ENCODE results near the gene NBAS. TPM values are rescaled to one million over a fixed set of nuclear protein-coding genes. Genes with fewer than 3 reads are reported as not detected.
"Not testable (repeated sequence)": the region's sequence is repeated elsewhere in the genome, so short reads cannot be mapped to it uniquely, and the experiment has no call there.

Gene NBAS
- total and polyA plus RNA-seq, 12 donors = 26.4 to 79.1 (median 56.3) TPM

- Histone ChIP-seq H3K4me3 (no peak overlapping the region), H3K27ac (no peak overlapping the region), H3K27me3 (no peaks in the 10 kb centered on the region), H3K4me1 (no peaks in the 10 kb centered on the region), H3K36me3 (peaks cover 0 to 37% (median 6%) of the 10 kb centered on the region in 9 donors), H3K9me3 (no peaks in the 10 kb centered on the region)
- ATAC-seq (no peak), DNase-seq (no peak)
- 98% methylated on average over 3 of the region's 3 CpGs for WGBS, 2 donors
- intact Hi-C loops (cut with DNase I) = no loop called here
- no peak for TF ChIP-seq CTCF (IDR thresholded peaks at IDR 0.05)
Measured at GRCh38 chr2:15408759-15409158, 152.4 kb downstream of the NBAS start.

- 93 to 100% methylated on average over 1 of the region's 1 CpG for WGBS, 2 donors
Measured at GRCh38 chr2:15407666-15408065, 153.5 kb downstream of the NBAS start.

GRCh38 chr2:15404511-15404910 lies 156.6 kb downstream of the NBAS start:
- 97 to 98% methylated on average over 9 of the region's 9 CpGs for WGBS, 2 donors
- DNase-seq; H3K27ac ChIP-seq; H3K4me3 ChIP-seq; ATAC-seq; intact Hi-C loops (cut with DNase I); H3K27me3 ChIP-seq; H3K4me1 ChIP-seq; H3K9me3 ChIP-seq: not testable (repeated sequence)
- peaks cover 0 to 24% (median 0%) of the 10 kb centered on the region in 9 donors for H3K36me3 ChIP-seq

More at GRCh38 chr2:15407666-15408065, 153.5 kb downstream of the NBAS start:
- no peak overlapping the region for H3K4me3 ChIP-seq
- intact Hi-C loops (cut with DNase I) = no loop called here
- no peak overlapping the region for H3K27ac ChIP-seq
- H3K27me3 ChIP-seq = no peaks in the 10 kb centered on the region
- no peak for TF ChIP-seq CTCF (IDR thresholded peaks at IDR 0.05)
- DNase-seq = no peak
- H3K36me3 ChIP-seq = peaks cover 0 to 30% (median 6%) of the 10 kb centered on the region in 9 donors
- no peaks in the 10 kb centered on the region for H3K9me3 ChIP-seq
- no peaks in the 10 kb centered on the region for H3K4me1 ChIP-seq
- no peak for ATAC-seq

- Histone ChIP-seq H3K4me3 (no peak overlapping the region), H3K4me1 (no peaks in the 10 kb centered on the region), H3K36me3 (peaks cover 0 to 60% (median 0%) of the 10 kb centered on the region in 9 donors), H3K27ac (no peak overlapping the region), H3K9me3 (no peaks in the 10 kb centered on the region), H3K27me3 (no peaks in the 10 kb centered on the region)
- DNase-seq = no peak
- intact Hi-C loops (cut with DNase I) = no loop called here
- no peak for ATAC-seq
- TF ChIP-seq CTCF (IDR thresholded peaks at IDR 0.05) = no peak
- WGBS, 2 donors = 88 to 92% methylated on average over 5 of the region's 5 CpGs
Measured at GRCh38 chr2:15400240-15400826, 160.8 kb downstream of the NBAS start.

- intact Hi-C loops (cut with DNase I) = no loop called here
- peaks cover 0 to 70% (median 0%) of the 10 kb centered on the region in 9 donors for H3K36me3 ChIP-seq
- DNase-seq (no peak), ATAC-seq (no peak)
- TF ChIP-seq CTCF (IDR thresholded peaks at IDR 0.05) = no peak
- no peaks in the 10 kb centered on the region for H3K27me3 ChIP-seq
- WGBS, 2 donors = 93 to 100% methylated on average over 1 of the region's 1 CpG
- H3K9me3 ChIP-seq = no peaks in the 10 kb centered on the region
- no peaks in the 10 kb centered on the region for H3K4me1 ChIP-seq
- H3K27ac ChIP-seq = no peak overlapping the region
- no peak overlapping the region for H3K4me3 ChIP-seq
Measured at GRCh38 chr2:15399241-15399640, 161.9 kb downstream of the NBAS start.

All from heart right ventricle (tissue), 16 donors.